ENCODE measurements around the gene BRAP. TPM values are rescaled to one million over a fixed set of nuclear protein-coding genes. Genes with fewer than 3 reads are reported as not detected.
A peak's percentile ranks its signal among the peaks of the same experiment; 100 is the strongest.

BRAP gene
- total RNA-seq, 1 experiment from 2014 or later, result 24.7 TPM

DNA sequence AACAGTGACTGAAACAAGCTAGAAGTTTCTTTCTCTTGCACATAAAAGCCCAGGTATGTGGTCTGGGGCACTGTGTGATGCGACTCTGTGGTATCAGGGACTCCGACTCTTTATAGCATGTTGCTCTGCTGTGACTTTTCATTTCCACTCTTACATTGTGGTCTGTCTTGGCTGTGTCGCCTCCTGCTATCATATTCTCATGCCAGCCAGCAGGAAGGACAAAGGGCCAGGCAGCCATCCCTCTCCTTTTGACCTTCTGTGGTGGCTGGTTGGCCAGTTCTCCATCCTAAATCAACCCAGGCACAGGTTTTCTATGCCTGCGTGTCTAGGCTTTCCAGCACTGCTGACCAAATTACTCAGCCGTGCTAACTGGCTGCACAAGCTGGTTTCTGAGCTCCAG is 8.1 kb upstream of the BRAP start:
- no peak overlapping the region for H3K27ac ChIP-seq (ENCODE audit: low read length)
- no peaks in the 10 kb centered on the region for H3K4me1 ChIP-seq (ENCODE audit: insufficient read depth, low read length)
- H3K4me2 ChIP-seq (ENCODE audit: low read length), result no peak overlapping the region
- BruUV-seq (replicated peaks), result no TSS peak
- H4K20me1 ChIP-seq (ENCODE audit: low read length), result no peaks in the 10 kb centered on the region
- H2AFZ ChIP-seq (ENCODE audit: low read length), result no peak overlapping the region
- ATAC-seq (no peak), DNase-seq (no peak)
- no peak overlapping the region for H3K9ac ChIP-seq (ENCODE audit: low read length)
- H3K4me3 ChIP-seq (ENCODE audit: low read length), result no peak overlapping the region
- no peak for TF ChIP-seq EZH2phosphoT487 (IDR thresholded peaks at IDR 0.05; ENCODE audit: borderline replicate concordance, low read length)
- TF ChIP-seq, protein P1, sequence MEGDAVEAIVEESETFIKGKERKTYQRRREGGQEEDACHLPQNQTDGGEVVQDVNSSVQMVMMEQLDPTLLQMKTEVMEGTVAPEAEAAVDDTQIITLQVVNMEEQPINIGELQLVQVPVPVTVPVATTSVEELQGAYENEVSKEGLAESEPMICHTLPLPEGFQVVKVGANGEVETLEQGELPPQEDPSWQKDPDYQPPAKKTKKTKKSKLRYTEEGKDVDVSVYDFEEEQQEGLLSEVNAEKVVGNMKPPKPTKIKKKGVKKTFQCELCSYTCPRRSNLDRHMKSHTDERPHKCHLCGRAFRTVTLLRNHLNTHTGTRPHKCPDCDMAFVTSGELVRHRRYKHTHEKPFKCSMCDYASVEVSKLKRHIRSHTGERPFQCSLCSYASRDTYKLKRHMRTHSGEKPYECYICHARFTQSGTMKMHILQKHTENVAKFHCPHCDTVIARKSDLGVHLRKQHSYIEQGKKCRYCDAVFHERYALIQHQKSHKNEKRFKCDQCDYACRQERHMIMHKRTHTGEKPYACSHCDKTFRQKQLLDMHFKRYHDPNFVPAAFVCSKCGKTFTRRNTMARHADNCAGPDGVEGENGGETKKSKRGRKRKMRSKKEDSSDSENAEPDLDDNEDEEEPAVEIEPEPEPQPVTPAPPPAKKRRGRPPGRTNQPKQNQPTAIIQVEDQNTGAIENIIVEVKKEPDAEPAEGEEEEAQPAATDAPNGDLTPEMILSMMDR (conservative IDR thresholded peaks at IDR 0.05; ENCODE audit: low read depth, low read length), result no peak
- no peak for TF ChIP-seq EZH2 (IDR thresholded peaks at IDR 0.05; ENCODE audit: low read length, unreplicated experiment)
- intact Hi-C loops (cut with micrococcal nuclease), result no loop called here
- CTCF ChIA-PET, result interaction anchor here (0.9 to 1.1 kb wide), 2 partner anchors 119 kb away, joined by 4 to 6 read pairs; no protein-coding TSS in a partner anchor
- no peaks in the 10 kb centered on the region for H3K9me2 ChIP-seq (replicated peaks; ENCODE audit: low read length)
- peaks cover 12% of the 10 kb centered on the region for H3K36me3 ChIP-seq (ENCODE audit: low read depth, low read length)
- no peaks in the 10 kb centered on the region for H3K79me2 ChIP-seq (ENCODE audit: low read length)
- POLR2A ChIA-PET (ENCODE audit: unreplicated experiment), result no interaction called here
- H3K9me3 ChIP-seq (ENCODE audit: low read length), result no peaks in the 10 kb centered on the region
- H3F3A ChIP-seq (ENCODE audit: low read length, unreplicated experiment), result no peaks in the 10 kb centered on the region
- H3K27me3 ChIP-seq (ENCODE audit: low read length), result no peaks in the 10 kb centered on the region

DNA sequence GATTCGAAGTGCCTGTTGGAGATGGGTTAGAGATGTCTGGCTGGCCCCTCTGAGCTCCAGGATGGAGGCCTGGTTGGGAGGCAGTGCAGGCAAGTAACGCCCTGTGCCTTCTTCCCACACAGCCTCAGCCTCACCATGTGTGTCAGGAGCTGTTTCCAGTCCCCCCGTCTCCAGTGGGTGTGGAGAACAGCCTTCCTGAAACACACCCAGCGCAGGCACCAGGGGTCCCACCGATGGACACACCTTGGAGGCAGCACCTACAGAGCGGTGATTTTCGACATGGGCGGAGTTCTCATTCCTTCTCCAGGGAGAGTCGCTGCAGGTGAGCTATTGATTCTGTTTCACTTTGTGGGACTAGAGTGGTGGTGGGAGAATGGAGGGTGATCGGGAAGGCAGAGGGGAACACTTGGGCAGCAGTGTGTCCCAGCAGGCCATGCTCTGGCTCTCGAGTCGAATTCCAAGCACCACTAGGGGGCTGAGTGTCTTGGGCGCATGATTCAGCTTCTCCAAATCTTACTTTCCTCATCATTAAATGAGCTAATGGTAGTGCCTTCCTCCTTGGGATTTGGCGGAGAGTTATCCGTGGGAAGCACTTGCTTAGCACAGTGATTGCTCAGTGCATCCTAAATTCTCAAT is 6.9 kb upstream of the BRAP start:
- no peak overlapping the region for H3K9ac ChIP-seq (ENCODE audit: low read length)
- H2AFZ ChIP-seq (ENCODE audit: low read length), result no peak overlapping the region
- no TSS peak for BruUV-seq (replicated peaks)
- H3K27me3 ChIP-seq (ENCODE audit: low read length), result no peaks in the 10 kb centered on the region
- POLR2A ChIA-PET (ENCODE audit: unreplicated experiment), result no interaction called here
- no peaks in the 10 kb centered on the region for H3F3A ChIP-seq (ENCODE audit: low read length, unreplicated experiment)
- peak; percentile 66 for ATAC-seq
- H3K9me3 ChIP-seq (ENCODE audit: low read length), result no peaks in the 10 kb centered on the region
- intact Hi-C loops (cut with micrococcal nuclease), result no loop called here
- CTCF ChIA-PET, result interaction anchor here (0.5 to 1.1 kb wide), 5 partner anchors 55 to 182 kb away, joined by 3 to 6 read pairs (median 3); no protein-coding TSS in a partner anchor
- peak; percentile 29 for DNase-seq
- H3K36me3 ChIP-seq (ENCODE audit: low read depth, low read length), result peaks cover 12% of the 10 kb centered on the region
- TF ChIP-seq, protein P1 (conservative IDR thresholded peaks at IDR 0.05; ENCODE audit: low read depth, low read length), result peak; percentile 66
- TF ChIP-seq EZH2 (IDR thresholded peaks at IDR 0.05; ENCODE audit: low read length, unreplicated experiment), result no peak
- no peaks in the 10 kb centered on the region for H3K4me1 ChIP-seq (ENCODE audit: insufficient read depth, low read length)
- H3K4me3 ChIP-seq (ENCODE audit: low read length), result no peak overlapping the region
- no peaks in the 10 kb centered on the region for H3K9me2 ChIP-seq (replicated peaks; ENCODE audit: low read length)
- H4K20me1 ChIP-seq (ENCODE audit: low read length), result no peaks in the 10 kb centered on the region
- H3K79me2 ChIP-seq (ENCODE audit: low read length), result 0 out of 2 replicates have a peak, but pooled peaks cover under 1% of the 10 kb centered on the region
- H3K4me2 ChIP-seq (ENCODE audit: low read length), result no peak overlapping the region
- H3K27ac ChIP-seq (ENCODE audit: low read length), result no peak overlapping the region

DNA sequence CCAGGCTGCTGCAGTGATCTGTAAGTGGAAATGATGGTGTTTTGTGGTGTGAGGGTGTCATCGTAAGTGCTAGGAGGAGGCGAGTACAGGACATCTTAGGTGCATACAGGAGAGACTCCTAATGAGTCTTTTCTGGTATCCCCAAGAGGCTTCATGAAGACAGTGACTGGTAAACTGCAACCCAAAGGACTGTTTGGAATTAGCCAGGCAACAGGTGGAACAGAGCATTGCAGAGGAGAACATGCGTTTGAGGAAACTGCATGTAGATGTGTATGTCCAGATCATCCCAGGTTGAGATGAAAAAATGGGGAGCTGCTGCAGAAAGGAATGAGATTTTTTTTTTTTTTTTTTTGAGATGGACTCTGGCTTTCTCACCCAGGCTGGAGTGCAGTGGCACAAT is 5.5 kb upstream of the BRAP start:
- TF ChIP-seq, protein P1 (conservative IDR thresholded peaks at IDR 0.05; ENCODE audit: low read depth, low read length), result no peak
- TF ChIP-seq EZH2 (IDR thresholded peaks at IDR 0.05; ENCODE audit: low read length, unreplicated experiment) (no peak), EZH2phosphoT487 (IDR thresholded peaks at IDR 0.05; ENCODE audit: borderline replicate concordance, low read length) (no peak)

More for the DNA sequence above, 5.5 kb upstream of the BRAP start:
- Histone ChIP-seq H3F3A (ENCODE audit: low read length, unreplicated experiment) (no peaks in the 10 kb centered on the region), H3K9ac (ENCODE audit: low read length) (no peak overlapping the region), H3K4me3 (ENCODE audit: low read length) (no peak overlapping the region), H3K36me3 (ENCODE audit: low read depth, low read length) (peaks cover 12% of the 10 kb centered on the region), H2AFZ (ENCODE audit: low read length) (no peak overlapping the region), H3K27ac (ENCODE audit: low read length) (no peak overlapping the region), H3K9me3 (ENCODE audit: low read length) (no peaks in the 10 kb centered on the region), H3K4me2 (ENCODE audit: low read length) (no peak overlapping the region), H3K79me2 (ENCODE audit: low read length) (peaks cover 15% of the 10 kb centered on the region), H3K27me3 (ENCODE audit: low read length) (no peaks in the 10 kb centered on the region), H4K20me1 (ENCODE audit: low read length) (no peaks in the 10 kb centered on the region), H3K4me1 (ENCODE audit: insufficient read depth, low read length) (peaks cover 6% of the 10 kb centered on the region), H3K9me2 (replicated peaks; ENCODE audit: low read length) (no peaks in the 10 kb centered on the region)
- CTCF ChIA-PET, result no interaction called here
- intact Hi-C loops (cut with micrococcal nuclease), result no loop called here
- no peak for DNase-seq
- POLR2A ChIA-PET (ENCODE audit: unreplicated experiment), result no interaction called here
- no peak for ATAC-seq
- no TSS peak for BruUV-seq (replicated peaks)
